Tibial nerve (tissue), 4 donors: ENCODE results near the gene KRTAP15-1.

Experiments
- CTCF ChIP-seq, 5 experiments: fragments of 200-600 bp in 3 of 5; fragments of 450-650 bp in 2 of 5; sonication (generic) in 3 of 5; IDR thresholded peaks; one replicate each; pipeline ENCODE4 v1.5.1; 2016 to 2019; ENCODE audit warnings: antibody characterized with exemption in 5 of 5, mild to moderate bottlenecking in 3 of 5, moderate library complexity in 2 of 5
- EP300 ChIP-seq, 2 donors: sonication (generic); formaldehyde crosslinking; IDR thresholded peaks; one replicate each; pipeline ENCODE4 v1.6.1; 2017; ENCODE audit warnings: antibody characterized with exemption in 2 of 2, mild to moderate bottlenecking in 1 of 2
- POLR2A ChIP-seq, 2 donors: fragments of 450-650 bp; IDR thresholded peaks; one replicate each; pipeline ENCODE4 v1.6.1; 2017; ENCODE audit warnings: antibody characterized with exemption in 2 of 2, mild to moderate bottlenecking in 2 of 2, moderate library complexity in 2 of 2

GRCh38 chr21:30439975-30440374 lies at the start of gene KRTAP15-1:
- TF ChIP-seq EP300 (IDR thresholded peaks at IDR 0.05) = no peak
- no peak for TF ChIP-seq CTCF (IDR thresholded peaks at IDR 0.05)
- no peak for TF ChIP-seq POLR2A (IDR thresholded peaks at IDR 0.05)
